Testis (tissue), 3 donors: ENCODE measurements around the gene MAP3K1. TPM values are rescaled to one million over a fixed set of nuclear protein-coding genes. Genes with fewer than 3 reads are reported as not detected.

Source experiments
- DNase-seq: peaks from one replicate; pipeline ENCODE4 v3.0.0-alpha.2; 2019
- H3K27ac ChIP-seq, 2 donors: fragments of 200-600 bp; sonication (generic); one replicate each; pipeline ENCODE4 v1.5.1; 2019
- H3K27me3 ChIP-seq: fragments of 200-600 bp; sonication (generic); one replicate; pipeline ENCODE4 v1.5.1; 2019
- H3K36me3 ChIP-seq: fragments of 200-600 bp; sonication (generic); one replicate; pipeline ENCODE4 v1.5.1; 2017; ENCODE audit warnings: low read depth; ENCODE audit errors: missing control alignments
- H3K4me1 ChIP-seq: fragments of 200-600 bp; sonication (generic); one replicate; pipeline ENCODE4 v1.5.1; 2019
- H3K4me3 ChIP-seq, 2 donors: fragments of 200-600 bp; sonication (generic); one replicate each; pipeline ENCODE4 v1.5.1; 2017 to 2019
- H3K9me3 ChIP-seq: fragments of 200-600 bp; sonication (generic); one replicate; pipeline ENCODE4 v1.5.1; 2017
- POLR2A ChIP-seq: fragments of 450-650 bp; IDR thresholded peaks from one replicate; pipeline ENCODE4 v1.6.1; 2017; ENCODE audit warnings: antibody characterized with exemption, mild to moderate bottlenecking, moderate library complexity
- WGBS, 2 donors: methylation state at CpG; one replicate each; pipeline ENCODE4 v1.1.5; 2018; 5-methylcytosine and 5-hydroxymethylcytosine counted together
- intact Hi-C: fragments of 100-400 bp; cut with DNase I; formaldehyde crosslinking; loops from one replicate; pipeline ENCODE4 v1.15.1; 2023; ENCODE audit warnings: low total_unique reads
- polyA plus RNA-seq: library from polyadenylated mRNA; stranded (reverse); fragments of 350-450 nt; fragmentation: Illumina TruSeq; extraction: RNeasy Lipid Tissue Mini Kit (QIAGEN cat#74804); gene quantifications from one replicate; pipeline ENCODE4 v1.2.3, GENCODE V29; 2014; ENCODE audit warnings: low read depth, low replicate concordance; ENCODE audit not compliant: insufficient read depth
- total RNA-seq, 2 donors: library from RNA; depleted of rRNA; stranded (reverse); fragments of >200 nt; gene quantifications; one replicate each; pipeline ENCODE4 v1.2.3, GENCODE V29; 2016
- TF ChIP-seq, protein P1 (sequence below), 3 experiments: fragments of 450-650 bp in 2 of 3; fragments of 200-600 bp in 1 of 3; sonication (generic) in 1 of 3; IDR thresholded peaks; one replicate each; pipeline ENCODE4 v1.5.1; 2016 to 2019; ENCODE audit warnings: antibody characterized with exemption in 3 of 3, mild to moderate bottlenecking in 2 of 3, moderate library complexity in 1 of 3

Gene MAP3K1
- total and polyA plus RNA-seq, 3 donors from 2014 or later: 20.4 to 52.0 (median 42.5) TPM

DNA sequence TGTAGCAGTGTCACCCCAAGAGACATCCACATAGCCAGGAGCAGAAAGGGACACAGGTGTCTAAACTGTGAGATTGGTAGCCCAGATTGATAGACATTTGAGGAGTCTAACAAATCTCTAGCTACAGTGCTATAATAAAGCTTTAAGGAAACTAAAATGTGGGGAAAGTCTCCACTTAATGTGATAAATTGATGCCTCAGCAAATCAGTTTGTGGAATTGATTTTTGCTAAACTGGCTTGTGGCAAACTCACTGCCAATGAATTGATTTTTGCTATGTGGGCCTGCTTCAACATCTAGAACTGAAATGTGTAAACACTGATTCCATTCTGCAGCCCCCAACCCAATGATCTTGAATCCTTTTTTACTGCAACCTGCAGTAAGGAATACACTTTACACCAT, 16.8 kb upstream of the MAP3K1 start:
- H3K4me1 ChIP-seq: no peaks in the 10 kb centered on the region
- no peaks in the 10 kb centered on the region for H3K36me3 ChIP-seq
- intact Hi-C loops: no loop called here
- no peak overlapping the region for H3K4me3 ChIP-seq
- no peak for DNase-seq
- no peak overlapping the region for H3K27ac ChIP-seq
- no peaks in the 10 kb centered on the region for H3K27me3 ChIP-seq
- H3K9me3 ChIP-seq: no peaks in the 10 kb centered on the region
- TF ChIP-seq POLR2A: no peak
- TF ChIP-seq, protein P1, sequence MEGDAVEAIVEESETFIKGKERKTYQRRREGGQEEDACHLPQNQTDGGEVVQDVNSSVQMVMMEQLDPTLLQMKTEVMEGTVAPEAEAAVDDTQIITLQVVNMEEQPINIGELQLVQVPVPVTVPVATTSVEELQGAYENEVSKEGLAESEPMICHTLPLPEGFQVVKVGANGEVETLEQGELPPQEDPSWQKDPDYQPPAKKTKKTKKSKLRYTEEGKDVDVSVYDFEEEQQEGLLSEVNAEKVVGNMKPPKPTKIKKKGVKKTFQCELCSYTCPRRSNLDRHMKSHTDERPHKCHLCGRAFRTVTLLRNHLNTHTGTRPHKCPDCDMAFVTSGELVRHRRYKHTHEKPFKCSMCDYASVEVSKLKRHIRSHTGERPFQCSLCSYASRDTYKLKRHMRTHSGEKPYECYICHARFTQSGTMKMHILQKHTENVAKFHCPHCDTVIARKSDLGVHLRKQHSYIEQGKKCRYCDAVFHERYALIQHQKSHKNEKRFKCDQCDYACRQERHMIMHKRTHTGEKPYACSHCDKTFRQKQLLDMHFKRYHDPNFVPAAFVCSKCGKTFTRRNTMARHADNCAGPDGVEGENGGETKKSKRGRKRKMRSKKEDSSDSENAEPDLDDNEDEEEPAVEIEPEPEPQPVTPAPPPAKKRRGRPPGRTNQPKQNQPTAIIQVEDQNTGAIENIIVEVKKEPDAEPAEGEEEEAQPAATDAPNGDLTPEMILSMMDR (IDR thresholded peaks at IDR 0.05): no peak

DNA sequence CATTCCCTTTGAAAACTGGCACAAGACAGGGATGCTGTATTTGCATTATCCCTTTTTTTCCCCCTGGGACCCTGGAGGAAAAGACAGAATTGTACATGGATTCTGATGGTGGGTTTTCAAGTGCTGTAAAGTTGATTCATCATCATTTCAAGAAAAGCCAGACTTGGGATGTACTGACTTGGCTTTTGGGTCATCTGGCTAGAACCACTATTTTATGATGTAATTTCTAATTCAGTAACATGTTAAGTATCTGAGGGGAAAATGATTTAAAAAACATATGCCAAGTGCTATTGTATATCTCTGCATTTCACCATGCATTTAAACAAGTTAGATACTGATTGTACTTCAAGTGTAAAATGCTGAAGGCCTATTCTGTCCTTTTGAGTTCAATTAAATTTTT, 15.2 kb upstream of the MAP3K1 start:
- intact Hi-C loops: no loop called here
- no peaks in the 10 kb centered on the region for H3K36me3 ChIP-seq
- no peak overlapping the region for H3K27ac ChIP-seq
- no peak overlapping the region for H3K4me3 ChIP-seq
- DNase-seq: no peak
- no peak for TF ChIP-seq POLR2A
- TF ChIP-seq, protein P1 (IDR thresholded peaks at IDR 0.05): no peak
- H3K4me1 ChIP-seq: no peaks in the 10 kb centered on the region
- no peaks in the 10 kb centered on the region for H3K27me3 ChIP-seq
- H3K9me3 ChIP-seq: no peaks in the 10 kb centered on the region

DNA sequence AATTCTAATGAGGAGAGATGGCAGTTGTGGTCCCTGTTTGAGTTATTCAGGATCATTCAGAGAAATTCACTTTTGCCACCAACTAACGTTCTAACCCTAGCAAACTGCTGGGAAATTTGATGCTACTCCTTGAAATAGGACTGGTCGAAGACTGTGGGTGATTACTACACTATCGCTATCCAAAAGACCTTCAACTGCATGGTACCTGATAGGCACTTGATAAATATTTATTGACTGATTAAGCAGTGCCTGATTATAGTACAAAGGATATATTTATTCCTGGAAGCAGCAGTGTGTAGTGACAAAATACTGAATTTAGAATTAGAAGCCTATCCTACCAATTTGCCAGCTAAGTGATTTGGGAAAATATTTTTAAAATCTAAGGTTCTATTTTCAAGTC, 14.1 kb upstream of the MAP3K1 start:
- H3K36me3 ChIP-seq: no peaks in the 10 kb centered on the region

DNA sequence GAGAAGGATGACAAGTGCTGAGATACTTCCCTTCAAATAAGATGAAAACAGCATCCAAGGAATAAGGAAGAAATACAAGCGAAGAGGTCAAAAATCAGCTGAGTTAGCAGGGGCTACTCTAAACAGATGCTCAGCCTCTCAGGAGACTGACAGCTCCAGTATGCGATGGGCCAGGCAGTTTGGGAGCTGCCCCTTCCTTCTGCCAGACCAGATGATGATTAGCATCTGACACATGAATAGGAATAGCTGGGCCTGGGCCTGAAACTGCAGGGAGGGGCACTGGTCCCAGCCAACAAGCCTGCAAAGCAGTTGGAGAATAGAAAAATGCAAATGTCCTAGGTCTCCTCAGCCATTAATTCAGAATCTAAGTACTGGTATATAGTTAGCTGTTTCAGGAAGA, 13.1 kb upstream of the MAP3K1 start:
- Histone ChIP-seq H3K27me3 (no peaks in the 10 kb centered on the region), H3K4me1 (no peaks in the 10 kb centered on the region), H3K9me3 (no peaks in the 10 kb centered on the region), H3K36me3 (no peaks in the 10 kb centered on the region), H3K4me3 (no peak overlapping the region), H3K27ac (no peak overlapping the region)
- no peak for DNase-seq
- intact Hi-C loops: no loop called here
- TF ChIP-seq, protein P1 (IDR thresholded peaks at IDR 0.05): no peak
- TF ChIP-seq POLR2A: no peak
- WGBS, 2 donors: 74 to 88% methylated on average over 2 of the region's 2 CpGs

More for the DNA sequence above, 14.1 kb upstream of the MAP3K1 start:
- WGBS, 2 donors: 58 to 79% methylated on average over 3 of the region's 3 CpGs
- Histone ChIP-seq H3K4me1 (no peaks in the 10 kb centered on the region), H3K4me3 (no peak overlapping the region), H3K27ac (no peak overlapping the region), H3K27me3 (no peaks in the 10 kb centered on the region), H3K9me3 (no peaks in the 10 kb centered on the region)
- TF ChIP-seq POLR2A: no peak
- TF ChIP-seq, protein P1 (IDR thresholded peaks at IDR 0.05): no peak
- intact Hi-C loops: no loop called here
- no peak for DNase-seq

DNA sequence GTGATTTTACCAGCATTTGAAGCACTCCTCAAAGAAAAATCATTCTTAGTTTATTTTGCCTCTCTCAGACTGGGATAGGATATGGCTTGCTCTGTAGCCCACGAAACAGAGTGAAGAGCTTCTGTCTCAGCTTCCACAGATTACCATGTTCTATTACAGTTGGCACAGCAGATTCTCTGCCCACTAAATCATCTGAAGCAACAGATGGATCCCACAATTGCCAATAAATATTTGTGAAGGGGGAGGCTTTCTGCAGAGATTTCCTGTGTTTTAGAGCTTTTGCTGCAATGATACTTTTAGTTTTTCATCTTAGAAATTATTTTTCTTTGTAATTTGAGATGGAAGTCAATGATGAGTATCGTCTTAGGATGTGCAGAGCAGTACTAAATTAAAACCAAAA, 12.3 kb upstream of the MAP3K1 start:
- Histone ChIP-seq H3K27me3 (no peaks in the 10 kb centered on the region), H3K27ac (no peak overlapping the region), H3K9me3 (no peaks in the 10 kb centered on the region), H3K4me3 (no peak overlapping the region), H3K36me3 (no peaks in the 10 kb centered on the region), H3K4me1 (no peaks in the 10 kb centered on the region)
- TF ChIP-seq POLR2A: no peak
- TF ChIP-seq, protein P1 (IDR thresholded peaks at IDR 0.05): no peak
- WGBS, 2 donors: 87% methylated on average over 2 of the region's 2 CpGs
- intact Hi-C loops: no loop called here
- no peak for DNase-seq
